Stomach (tissue), 4 donors: ENCODE data around the gene SEMA7A.

Source experiments
- EP300 ChIP-seq: sonication (generic); formaldehyde crosslinking; IDR thresholded peaks from one replicate; pipeline ENCODE4 v1.6.1; 2017; ENCODE audit warnings: antibody characterized with exemption
- POLR2A ChIP-seq, 4 donors: fragments of 450-650 bp; IDR thresholded peaks; one replicate each; pipeline ENCODE4 v1.6.1; 2016; ENCODE audit warnings: antibody characterized with exemption in 4 of 4, control low read depth in 2 of 4, mild to moderate bottlenecking in 1 of 4, moderate library complexity in 1 of 4
- TF ChIP-seq, protein P1 (sequence below), 7 experiments: fragments of 450-650 bp in 4 of 7; fragments of 200-600 bp in 3 of 7; sonication (generic) in 3 of 7; IDR thresholded peaks; one replicate each; pipeline ENCODE4 v1.5.1; 2016 to 2019; ENCODE audit warnings: antibody characterized with exemption in 7 of 7, control low read depth in 2 of 7, mild to moderate bottlenecking in 1 of 7

DNA sequence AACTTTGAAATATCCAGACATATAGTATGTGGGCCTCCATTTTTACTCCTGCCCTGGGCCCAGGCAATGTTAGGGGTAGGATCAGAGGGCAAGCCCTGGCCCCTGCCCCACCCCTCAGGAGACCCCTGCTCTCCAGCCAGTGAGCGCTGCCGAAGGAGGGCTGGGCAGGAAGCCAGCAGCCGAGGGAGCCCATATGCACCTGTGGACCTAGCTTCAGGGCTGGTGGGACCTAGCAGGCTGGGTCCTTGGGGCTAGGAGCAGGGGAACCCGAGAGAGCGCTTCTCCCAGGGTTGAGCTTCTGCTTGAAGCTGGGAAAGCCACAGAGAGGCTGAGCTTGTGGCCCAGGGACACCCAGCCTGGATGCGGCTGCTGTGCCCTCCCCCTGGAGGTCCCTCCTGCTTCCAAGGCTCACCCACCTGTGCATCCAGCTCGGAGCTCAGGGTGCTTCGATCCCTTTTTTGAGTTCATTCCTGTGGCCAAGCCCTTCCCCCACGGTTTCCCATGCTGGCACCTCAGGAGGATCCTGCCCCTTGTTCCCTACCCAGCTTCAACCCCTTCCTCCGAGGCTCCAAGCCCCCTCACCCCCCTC lies 45.3 kb downstream of the SEMA7A start:
- no peak for TF ChIP-seq EP300
- TF ChIP-seq, protein P1, sequence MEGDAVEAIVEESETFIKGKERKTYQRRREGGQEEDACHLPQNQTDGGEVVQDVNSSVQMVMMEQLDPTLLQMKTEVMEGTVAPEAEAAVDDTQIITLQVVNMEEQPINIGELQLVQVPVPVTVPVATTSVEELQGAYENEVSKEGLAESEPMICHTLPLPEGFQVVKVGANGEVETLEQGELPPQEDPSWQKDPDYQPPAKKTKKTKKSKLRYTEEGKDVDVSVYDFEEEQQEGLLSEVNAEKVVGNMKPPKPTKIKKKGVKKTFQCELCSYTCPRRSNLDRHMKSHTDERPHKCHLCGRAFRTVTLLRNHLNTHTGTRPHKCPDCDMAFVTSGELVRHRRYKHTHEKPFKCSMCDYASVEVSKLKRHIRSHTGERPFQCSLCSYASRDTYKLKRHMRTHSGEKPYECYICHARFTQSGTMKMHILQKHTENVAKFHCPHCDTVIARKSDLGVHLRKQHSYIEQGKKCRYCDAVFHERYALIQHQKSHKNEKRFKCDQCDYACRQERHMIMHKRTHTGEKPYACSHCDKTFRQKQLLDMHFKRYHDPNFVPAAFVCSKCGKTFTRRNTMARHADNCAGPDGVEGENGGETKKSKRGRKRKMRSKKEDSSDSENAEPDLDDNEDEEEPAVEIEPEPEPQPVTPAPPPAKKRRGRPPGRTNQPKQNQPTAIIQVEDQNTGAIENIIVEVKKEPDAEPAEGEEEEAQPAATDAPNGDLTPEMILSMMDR (IDR thresholded peaks at IDR 0.05): no peak
- no peak for TF ChIP-seq POLR2A (IDR thresholded peaks at IDR 0.05)
